H54 (cell line): ENCODE measurements around the gene SFRP5.
A peak's percentile ranks its signal among the peaks of the same experiment; 100 is the strongest.

Experiments
- DNase-seq: peaks from one replicate; pipeline ENCODE4 v3.0.0; 2011; ENCODE audit warnings: low spot score, mixed read lengths; ENCODE audit not compliant: insufficient read length
- FAIRE-seq: peaks from 3 replicates; lab custom pipeline; 2011; peaks lifted over from hg19 to GRCh38; lab: Jason Lieb, UNC
- POLR2A ChIP-seq: IDR thresholded peaks from 2 replicates; pipeline ENCODE4 v1.6.1; 2011; ENCODE audit warnings: low read depth, mild to moderate bottlenecking, low read length

Gene SFRP5

GRCh38 chr10:97752956-97753355, 18.8 kb downstream of the SFRP5 start:
- no peak for TF ChIP-seq POLR2A
- DNase-seq (no peak), FAIRE-seq (no peak)

DNA sequence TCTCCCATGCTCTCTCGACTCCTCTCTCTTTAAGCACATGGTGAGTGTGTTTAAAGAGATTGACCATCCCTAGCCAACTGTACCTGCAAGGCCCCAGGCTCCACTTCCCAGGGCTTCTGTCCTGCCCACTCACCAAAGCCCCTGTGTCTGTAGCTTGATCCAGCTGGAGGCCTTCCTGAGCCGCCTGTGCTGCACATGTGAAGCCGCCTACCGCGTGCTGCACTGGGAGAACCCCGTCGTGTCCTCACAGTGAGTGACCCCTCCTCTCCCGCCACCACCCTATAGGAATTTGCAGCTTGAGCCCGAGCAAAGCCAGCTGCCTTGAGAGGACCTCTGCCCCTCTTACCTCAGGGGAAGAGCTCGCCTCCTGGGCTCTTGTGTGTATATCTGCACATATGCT, 23.7 kb downstream of the SFRP5 start:
- TF ChIP-seq POLR2A: no peak
- DNase-seq (no peak), FAIRE-seq (no peak)

GRCh38 chr10:97747573-97747972, 24.2 kb downstream of the SFRP5 start:
- no peak for DNase-seq
- no peak for TF ChIP-seq POLR2A
- FAIRE-seq: no peak

GRCh38 chr10:97744405-97745035, 27.3 kb downstream of the SFRP5 start:
- no peak for TF ChIP-seq POLR2A
- FAIRE-seq (no peak), DNase-seq (no peak)

- TF ChIP-seq POLR2A: no peak
- DNase-seq: no peak
- no peak for FAIRE-seq
These were observed 28.4 kb downstream of the SFRP5 start for GRCh38 chr10:97743169-97743943.

GRCh38 chr10:97740613-97741012, 31.2 kb downstream of the SFRP5 start:
- DNase-seq (no peak), FAIRE-seq (no peak)
- no peak for TF ChIP-seq POLR2A

DNA sequence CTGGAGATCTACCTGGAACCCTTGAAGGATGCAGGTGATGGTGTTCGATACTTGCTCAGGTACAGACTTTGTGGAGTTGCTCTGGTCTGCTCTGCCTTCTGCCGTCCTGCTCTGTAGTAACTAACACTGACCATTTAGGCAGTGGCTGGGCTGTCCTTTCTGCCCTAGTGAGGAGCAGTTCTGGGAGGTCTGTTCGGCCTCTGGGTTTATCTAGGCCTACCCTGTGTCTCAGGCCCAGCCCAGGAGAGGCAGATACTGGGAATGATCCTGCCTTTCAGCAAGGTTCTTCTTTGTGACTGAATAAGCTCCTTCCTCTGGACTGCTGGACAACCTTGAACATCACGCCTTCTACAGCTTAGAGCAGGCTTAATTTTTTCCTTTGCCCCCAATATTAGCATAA, 33.2 kb downstream of the SFRP5 start:
- DNase-seq: no peak
- no peak for FAIRE-seq

GRCh38 chr10:97737770-97738265, 34.0 kb downstream of the SFRP5 start:
- FAIRE-seq (no peak), DNase-seq (peak; percentile 50)
- TF ChIP-seq POLR2A: no peak

More for the DNA sequence above, 33.2 kb downstream of the SFRP5 start:
- no peak for TF ChIP-seq POLR2A

- peak; percentile 97 for DNase-seq
- FAIRE-seq: peak; percentile 50
- TF ChIP-seq POLR2A: peak; percentile 90
These were observed 34.7 kb downstream of the SFRP5 start, which contains the start of gene ZFYVE27 for GRCh38 chr10:97736902-97737769. Gene ZFYVE27 (plus strand): TSS chr10:97737128. CDS start chr10:97738478, 1,350 bp downstream.

- no peak for FAIRE-seq
These were observed 35.3 kb downstream of the SFRP5 start for GRCh38 chr10:97736403-97736901.

DNA sequence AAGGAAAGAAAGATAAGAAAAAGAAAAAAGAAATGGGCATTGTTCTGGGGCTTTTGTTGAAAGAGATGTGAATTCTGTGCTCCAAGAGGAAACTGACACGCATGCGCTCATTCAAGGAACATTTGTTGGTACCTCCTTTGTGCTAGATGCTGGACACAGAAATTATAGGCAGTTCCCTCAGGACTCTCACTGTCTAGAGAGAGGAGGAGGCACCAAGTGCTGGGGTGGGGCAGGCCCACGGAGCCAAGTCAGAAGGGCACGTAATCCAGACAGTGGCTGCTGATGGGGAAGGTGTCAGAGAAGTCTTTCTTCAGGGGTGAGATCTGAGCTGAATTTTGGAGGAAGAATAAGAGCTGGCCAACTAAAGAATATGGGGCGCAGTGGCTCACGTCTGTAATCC, 37.8 kb downstream of the SFRP5 start:
- no peak for TF ChIP-seq POLR2A
- no peak for DNase-seq
- FAIRE-seq: no peak

More at GRCh38 chr10:97736403-97736901, 35.3 kb downstream of the SFRP5 start:
- no peak for TF ChIP-seq POLR2A
- DNase-seq: no peak

DNA sequence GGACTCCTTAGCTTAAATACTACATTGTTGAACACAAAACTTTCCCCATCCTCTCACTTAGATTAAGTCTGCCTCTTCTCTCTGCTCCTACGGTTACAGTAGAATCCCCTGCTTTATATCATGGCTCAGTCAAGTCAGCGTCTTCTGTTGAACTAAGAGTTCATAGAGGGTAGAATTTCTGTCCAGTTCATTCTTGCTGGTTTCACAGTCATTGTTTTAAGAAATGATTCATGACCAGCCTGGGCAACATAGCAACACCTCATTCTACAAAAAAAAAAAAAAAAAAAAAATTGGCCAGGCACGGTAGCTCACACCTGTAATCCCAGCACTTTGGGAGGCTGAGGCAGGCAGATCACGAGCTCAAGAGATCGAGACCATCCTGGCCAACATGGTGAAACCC, 38.5 kb downstream of the SFRP5 start:
- FAIRE-seq: no peak
- no peak for TF ChIP-seq POLR2A
- no peak for DNase-seq

DNA sequence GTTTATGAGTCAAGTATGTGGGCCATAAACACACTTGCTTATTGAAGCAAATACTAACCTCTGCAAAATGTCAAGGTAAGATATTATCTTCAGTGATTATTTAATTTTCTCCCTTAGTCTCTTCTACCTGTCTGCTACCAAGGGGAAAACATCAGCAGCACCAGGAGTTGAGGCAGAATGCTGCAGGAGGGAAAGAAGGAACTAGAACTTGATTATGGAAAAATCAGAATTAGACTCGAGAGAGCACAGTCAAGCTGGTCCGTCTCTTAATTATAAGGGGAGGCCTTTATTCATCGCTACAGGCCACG, 39.8 kb downstream of the SFRP5 start:
- no peak for TF ChIP-seq POLR2A
- no peak for FAIRE-seq
- DNase-seq: no peak

- DNase-seq: no peak
- TF ChIP-seq POLR2A: no peak
- peak; percentile 94 for FAIRE-seq
These were observed 40.3 kb downstream of the SFRP5 start for GRCh38 chr10:97731346-97732051.
